ENCODE results near the gene CBX5. TPM values are rescaled to one million over a fixed set of nuclear protein-coding genes. Genes with fewer than 3 reads are reported as not detected.

Gene CBX5
- total RNA-seq, 2 experiments from 2014 or later, result 115 to 299 TPM

GRCh38 chr12:54272214-54272613, 7.7 kb downstream of the CBX5 start:
- intact Hi-C loops (cut with micrococcal nuclease; ENCODE audit: unreplicated experiment), result no loop called here
- no peak overlapping the region for H2AFZ ChIP-seq (ENCODE audit: low read length)
- DNase-seq (ENCODE audit: low spot score), result no peak
- H3K9me3 ChIP-seq (ENCODE audit: low read length), result no peaks in the 10 kb centered on the region
- no peak overlapping the region for H3K4me3 ChIP-seq (ENCODE audit: low read depth, low read length, poor library complexity, severe bottlenecking)
- H4K20me1 ChIP-seq (ENCODE audit: insufficient read depth, low read length), result peaks cover 15% of the 10 kb centered on the region; the same call in 1 of the 2 replicates
- no peaks in the 10 kb centered on the region for H3K9me2 ChIP-seq (ENCODE audit: insufficient read depth, low read length)
- H3K79me2 ChIP-seq (ENCODE audit: insufficient read depth, low read depth, low read length), result peaks cover 66% of the 10 kb centered on the region
- peaks cover 18% of the 10 kb centered on the region for H3K4me1 ChIP-seq (ENCODE audit: insufficient read depth, low read length, poor library complexity, severe bottlenecking)
- TF ChIP-seq CTCF (conservative IDR thresholded peaks at IDR 0.05; ENCODE audit: low read length) (no peak), EZH2phosphoT487 (IDR thresholded peaks at IDR 0.05; ENCODE audit: borderline replicate concordance, low read depth, low read length) (no peak)
- no peak overlapping the region for H3K4me2 ChIP-seq (ENCODE audit: low read length)
- POLR2A ChIA-PET, result no interaction called here
- BruUV-seq (replicated peaks), result no TSS peak
- CTCF ChIA-PET (ENCODE audit: unreplicated experiment), result no interaction called here
- peaks cover 82% of the 10 kb centered on the region for H3K36me3 ChIP-seq (ENCODE audit: insufficient read depth, low read length)
- H3K27ac ChIP-seq (ENCODE audit: low read depth, low read length, poor library complexity, severe bottlenecking), result no peak overlapping the region

GRCh38 chr12:54270345-54270744, 9.6 kb downstream of the CBX5 start:
- no peak overlapping the region for H3K4me3 ChIP-seq (ENCODE audit: low read depth, low read length, poor library complexity, severe bottlenecking)
- intact Hi-C loops (cut with micrococcal nuclease; ENCODE audit: unreplicated experiment), result no loop called here
- H3K9me2 ChIP-seq (ENCODE audit: insufficient read depth, low read length), result no peaks in the 10 kb centered on the region
- CTCF ChIA-PET (ENCODE audit: unreplicated experiment), result no interaction called here
- peaks cover 70% of the 10 kb centered on the region for H3K36me3 ChIP-seq (ENCODE audit: insufficient read depth, low read length)
- peaks cover 59% of the 10 kb centered on the region for H3K79me2 ChIP-seq (ENCODE audit: insufficient read depth, low read depth, low read length)
- H3K9me3 ChIP-seq (ENCODE audit: low read length), result no peaks in the 10 kb centered on the region
- no peak for DNase-seq (ENCODE audit: low spot score)
- TF ChIP-seq CTCF (conservative IDR thresholded peaks at IDR 0.05; ENCODE audit: low read length) (no peak), EZH2phosphoT487 (IDR thresholded peaks at IDR 0.05; ENCODE audit: borderline replicate concordance, low read depth, low read length) (no peak)
- H4K20me1 ChIP-seq (ENCODE audit: insufficient read depth, low read length), result 0 out of 2 replicates have a peak, but pooled peaks cover 7% of the 10 kb centered on the region
- no TSS peak for BruUV-seq (replicated peaks)
- no peak overlapping the region for H2AFZ ChIP-seq (ENCODE audit: low read length)
- POLR2A ChIA-PET, result no interaction called here
- H3K4me1 ChIP-seq (ENCODE audit: insufficient read depth, low read length, poor library complexity, severe bottlenecking), result no peaks in the 10 kb centered on the region
- no peak overlapping the region for H3K4me2 ChIP-seq (ENCODE audit: low read length)
- H3K27ac ChIP-seq (ENCODE audit: low read depth, low read length, poor library complexity, severe bottlenecking), result no peak overlapping the region

GRCh38 chr12:54266852-54267251, 13.1 kb downstream of the CBX5 start:
- H3K4me2 ChIP-seq (ENCODE audit: low read length), result no peak overlapping the region
- H2AFZ ChIP-seq (ENCODE audit: low read length), result no peak overlapping the region
- peaks cover 42% of the 10 kb centered on the region for H3K36me3 ChIP-seq (ENCODE audit: insufficient read depth, low read length)
- no peak overlapping the region for H3K27ac ChIP-seq (ENCODE audit: low read depth, low read length, poor library complexity, severe bottlenecking)
- peaks cover 11% of the 10 kb centered on the region for H3K4me1 ChIP-seq (ENCODE audit: insufficient read depth, low read length, poor library complexity, severe bottlenecking)
- CTCF ChIA-PET (ENCODE audit: unreplicated experiment), result no interaction called here
- H3K4me3 ChIP-seq (ENCODE audit: low read depth, low read length, poor library complexity, severe bottlenecking), result no peak overlapping the region
- no peaks in the 10 kb centered on the region for H4K20me1 ChIP-seq (ENCODE audit: insufficient read depth, low read length)
- TF ChIP-seq CTCF (conservative IDR thresholded peaks at IDR 0.05; ENCODE audit: low read length), result no peak
- no peak for TF ChIP-seq EZH2phosphoT487 (IDR thresholded peaks at IDR 0.05; ENCODE audit: borderline replicate concordance, low read depth, low read length)
- no TSS peak for BruUV-seq (replicated peaks)
- H3K79me2 ChIP-seq (ENCODE audit: insufficient read depth, low read depth, low read length), result peaks cover 52% of the 10 kb centered on the region
- no peak for DNase-seq (ENCODE audit: low spot score)
- intact Hi-C loops (cut with micrococcal nuclease; ENCODE audit: unreplicated experiment), result no loop called here
- no peaks in the 10 kb centered on the region for H3K9me3 ChIP-seq (ENCODE audit: low read length)
- POLR2A ChIA-PET, result interaction anchor here (1.1 to 2.3 kb wide), 3 partner anchors 13 to 74 kb away, joined by 3 to 8 read pairs (median 3); partner anchors contain the start of genes CBX5 and HNRNPA1
- H3K9me2 ChIP-seq (ENCODE audit: insufficient read depth, low read length), result no peaks in the 10 kb centered on the region
